ENCODE results near the gene RASAL2. TPM values are rescaled to one million over a fixed set of nuclear protein-coding genes. Genes with fewer than 3 reads are reported as not detected.

RASAL2 gene
- total and polyA plus RNA-seq, 9 of the 15 experiments (the other 6 are each of a cell fraction or from before 2014, with no cell fraction given) = 0.13 to 1.0 (median 0.62) TPM

- TF ChIP-seq ZNF143 (CRISPR knock-in tag; IDR thresholded peaks at IDR 0.05) (no peak), GATAD2A (IDR thresholded peaks at IDR 0.05) (no peak), MECOM (CRISPR knock-in tag; IDR thresholded peaks at IDR 0.05) (no peak), ZKSCAN8 (CRISPR knock-in tag; IDR thresholded peaks at IDR 0.05) (no peak), SMAD3 (CRISPR knock-in tag; conservative IDR thresholded peaks at IDR 0.05) (no peak), ZNF830 (CRISPR knock-in tag; IDR thresholded peaks at IDR 0.05) (no peak), NFE2 (IDR thresholded peaks at IDR 0.05; ENCODE audit: low read depth) (no peak), THAP12 (CRISPR knock-in tag; IDR thresholded peaks at IDR 0.05) (no peak), KLF10 (CRISPR knock-in tag; IDR thresholded peaks at IDR 0.05) (no peak), ZNF592 (IDR thresholded peaks at IDR 0.05) (no peak), ESRRB (CRISPR knock-in tag; IDR thresholded peaks at IDR 0.05; ENCODE audit: borderline replicate concordance) (no peak), NR2F6 (CRISPR knock-in tag; IDR thresholded peaks at IDR 0.05) (no peak), TOE1 (IDR thresholded peaks at IDR 0.05; ENCODE audit: borderline replicate concordance) (peak; percentile 73; the same call in 1 of the 2 replicates), TOE1 (CRISPR knock-in tag; IDR thresholded peaks at IDR 0.05; ENCODE audit: borderline replicate concordance, low read depth) (no peak), RCOR1 (IDR thresholded peaks at IDR 0.05; ENCODE audit: borderline replicate concordance in 1 of 2, low read depth in 2 of 2, low read length in 2 of 2) (peak in 1 of 2 experiments; percentile 73; a peak in 1 of 4 replicates), SMARCC2 (IDR thresholded peaks at IDR 0.05; ENCODE audit: low read depth) (no peak), ARHGAP35 (IDR thresholded peaks at IDR 0.05; ENCODE audit: partially characterized antibody) (no peak), ZNF589 (CRISPR knock-in tag; IDR thresholded peaks at IDR 0.05; ENCODE audit: low read depth) (no peak), CBX5 (IDR thresholded peaks at IDR 0.05; ENCODE audit: borderline replicate concordance, low read depth) (no peak), IRF9 (tag; IDR thresholded peaks at IDR 0.05) (no peak), ZNF354B (CRISPR knock-in tag; IDR thresholded peaks at IDR 0.05) (no peak), GABPA (tag; conservative IDR thresholded peaks at IDR 0.05; ENCODE audit: low read depth) (no peak)
- TF ChIP-seq, protein P1, sequence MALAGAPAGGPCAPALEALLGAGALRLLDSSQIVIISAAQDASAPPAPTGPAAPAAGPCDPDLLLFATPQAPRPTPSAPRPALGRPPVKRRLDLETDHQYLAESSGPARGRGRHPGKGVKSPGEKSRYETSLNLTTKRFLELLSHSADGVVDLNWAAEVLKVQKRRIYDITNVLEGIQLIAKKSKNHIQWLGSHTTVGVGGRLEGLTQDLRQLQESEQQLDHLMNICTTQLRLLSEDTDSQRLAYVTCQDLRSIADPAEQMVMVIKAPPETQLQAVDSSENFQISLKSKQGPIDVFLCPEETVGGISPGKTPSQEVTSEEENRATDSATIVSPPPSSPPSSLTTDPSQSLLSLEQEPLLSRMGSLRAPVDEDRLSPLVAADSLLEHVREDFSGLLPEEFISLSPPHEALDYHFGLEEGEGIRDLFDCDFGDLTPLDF (CRISPR knock-in tag; IDR thresholded peaks at IDR 0.05) = no peak
Measured at GRCh38 chr1:178093494-178093950, 382 bp upstream of the RASAL2 start (continued).

Measured in K562 (cell line).